Astrocyte (in vitro differentiated cells and primary cell): Measurements from ENCODE around the gene ADM.

Experiments
- CTCF ChIP-seq: IDR thresholded peaks from 2 replicates; pipeline ENCODE4 v1.5.1; 2011; ENCODE audit warnings: low read depth, mild to moderate bottlenecking, inconsistent platforms, low read length, moderate library complexity; ENCODE audit not compliant: insufficient read depth
- EZH2 ChIP-seq: IDR thresholded peaks from 2 replicates; pipeline ENCODE4 v1.6.1; 2012; ENCODE audit warnings: mild to moderate bottlenecking, low read length, inconsistent platforms; ENCODE audit not compliant: insufficient read depth

DNA sequence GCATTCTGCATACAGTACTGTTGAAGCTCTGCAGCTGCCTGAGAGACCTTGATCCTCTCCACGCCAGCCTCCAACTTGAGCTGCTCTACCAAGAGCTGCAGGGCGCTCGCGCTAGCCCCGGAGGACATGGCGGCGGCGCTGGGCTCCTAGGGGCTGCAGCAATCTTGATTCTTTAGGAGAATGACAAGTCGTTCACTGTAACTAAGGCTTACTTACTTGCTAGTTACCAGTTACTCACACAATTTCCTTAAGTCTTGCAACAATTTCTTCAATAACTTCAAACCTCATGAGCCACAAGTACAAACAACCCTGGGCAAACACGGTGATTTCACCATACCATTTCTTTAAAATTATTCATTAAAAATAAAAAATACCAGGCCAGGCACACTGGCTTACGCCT, 32.7 kb upstream of the ADM start:
- TF ChIP-seq CTCF: no peak
- TF ChIP-seq EZH2: no peak
